K562 (cell line): ENCODE data around the gene PAQR4. TPM values are rescaled to one million over a fixed set of nuclear protein-coding genes. Genes with fewer than 3 reads are reported as not detected.

Experiments used
- ATF4 ChIP-seq: fragments of 450-650 bp; formaldehyde crosslinking; IDR thresholded peaks from 2 replicates; pipeline ENCODE4 v1.4.0; 2022; ENCODE audit warnings: mild to moderate bottlenecking, moderate library complexity
- CHCHD3 ChIP-seq: fragments of 250-450 bp; sonication (Bioruptor Pico); IDR thresholded peaks from 2 replicates; pipeline ENCODE4 v2.1.2; 2022; ENCODE audit warnings: mild to moderate bottlenecking
- HSF4 ChIP-seq: fragments of 250-450 bp; sonication (Bioruptor Pico); IDR thresholded peaks from 2 replicates; pipeline ENCODE4 v2.1.2; 2022; ENCODE audit warnings: mild to moderate bottlenecking, moderate library complexity, borderline replicate concordance
- ILF3 ChIP-seq: fragments of 450-650 bp; IDR thresholded peaks from 2 replicates; pipeline ENCODE4 v1.6.1; 2018; ENCODE audit warnings: antibody characterized with exemption, mild to moderate bottlenecking, moderate library complexity, borderline replicate concordance
- JUND ChIP-seq, 2 experiments: IDR thresholded peaks; 2 replicates in 1 of 2; 3 replicates in 1 of 2; pipeline ENCODE4 v1.6.1; 2011; ENCODE audit warnings: borderline replicate concordance in 2 of 2, low read depth in 2 of 2, low read length in 2 of 2, improper control_type of control experiment in 1 of 2, missing biosample characterization in 1 of 2, missing genetic modification characterization in 1 of 2, missing genetic modification reagents in 1 of 2
- MTA2 ChIP-seq: fragments of 450-650 bp; IDR thresholded peaks from 2 replicates; pipeline ENCODE4 v1.6.1; 2016; ENCODE audit warnings: low read depth
- POLR2AphosphoS2 ChIP-seq: IDR thresholded peaks from 2 replicates; pipeline ENCODE4 v1.6.1; 2012; ENCODE audit warnings: low read length, improper control_type of control experiment
- SAFB ChIP-seq: fragments of 200-400 bp; formaldehyde crosslinking; IDR thresholded peaks from 2 replicates; pipeline ENCODE4 v1.6.1; 2017; ENCODE audit warnings: low read depth, low read length, borderline replicate concordance
- SRSF1 ChIP-seq: fragments of 200-400 bp; formaldehyde crosslinking; IDR thresholded peaks from 2 replicates; pipeline ENCODE4 v1.6.1; 2017; ENCODE audit warnings: mild to moderate bottlenecking, low read depth, low read length, moderate library complexity
- U2AF1 ChIP-seq: fragments of 200-400 bp; formaldehyde crosslinking; optimal IDR thresholded peaks from 2 replicates; pipeline ENCODE3; 2017; ENCODE audit warnings: mild to moderate bottlenecking, low read depth, low read length, moderate library complexity
- XRCC5 ChIP-seq: fragments of 200-400 bp; formaldehyde crosslinking; IDR thresholded peaks from 2 replicates; pipeline ENCODE4 v1.6.1; 2017; ENCODE audit warnings: low read depth, mild to moderate bottlenecking, low read length
- ZMIZ1 ChIP-seq, 2 experiments: fragments of 150-350 bp in 1 of 2; IDR thresholded peaks; 2 replicates each; pipeline ENCODE4 v1.6.1; 2012 to 2016; ENCODE audit warnings: low read depth in 2 of 2, low read length in 2 of 2, mild to moderate bottlenecking in 1 of 2, moderate library complexity in 1 of 2
- ZNF551 ChIP-seq: fragments of 250-450 bp; sonication (Bioruptor Pico); IDR thresholded peaks from 2 replicates; pipeline ENCODE4 v1.5.0; 2021; ENCODE audit warnings: mild to moderate bottlenecking, moderate library complexity
- ZNF699 ChIP-seq: fragments of 250-450 bp; sonication (Bioruptor Pico); IDR thresholded peaks from 2 replicates; pipeline ENCODE4 v1.8.0; 2021; ENCODE audit warnings: mild to moderate bottlenecking, moderate library complexity; ENCODE audit not compliant: insufficient replicate concordance
- polyA plus RNA-seq, 8 experiments: library from polyadenylated mRNA; depleted of rRNA in 4 of 8; stranded (reverse) in 5 of 8; unstranded in 3 of 8; fragments of >200 nt; fragmentation: Nextera tagmentation in 2 of 8; fragmentation: Illumina TruSeq in 1 of 8; extraction: Ambion mirVana in 2 of 8; extraction: Trizol in 1 of 8; gene quantifications; 2 replicates each; pipeline versions ENCODE4 v1.2.1 to v1.2.3, GENCODE V29; 2011 to 2014; ENCODE audit warnings: inconsistent platforms in 1 of 8, missing spikeins in 1 of 8
- total RNA-seq, 7 experiments: library from RNA; depleted of rRNA in 6 of 7; stranded (reverse); fragments of >200 nt in 6 of 7; fragmentation: Illumina TruSeq in 2 of 7; extraction: Trizol in 2 of 7; gene quantifications; 2 replicates each; pipeline versions ENCODE4 v1.2.1 to v1.2.3, GENCODE V29; 2011 to 2021; ENCODE audit warnings: low replicate concordance in 1 of 7
- TF ChIP-seq, protein P1 (sequence below): sonication (generic); formaldehyde crosslinking; IDR thresholded peaks from 2 replicates; pipeline ENCODE4 v1.8.1; 2023; ENCODE audit warnings: missing genetic modification reagents, mild to moderate bottlenecking, borderline replicate concordance

The PAQR4 gene
- total and polyA plus RNA-seq, 9 of the 15 experiments (the other 6 are each of a cell fraction or from before 2014, with no cell fraction given): 0.62 to 40.4 (median 19.5) TPM

GRCh38 chr16:2969545-2970521 lies 685 bp downstream of the PAQR4 start (continued):
- TF ChIP-seq SRSF1 (no peak), POLR2AphosphoS2 (peak; percentile 84; the same call in 1 of the 2 replicates), XRCC5 (peak; percentile 81; the same call in 1 of the 2 replicates), ATF4 (CRISPR knock-in tag) (0 out of 2 replicates have a peak, but pooled peaks have one; percentile 19), ZNF551 (CRISPR knock-in tag) (no peak), MTA2 (no peak), ILF3 (peak; percentile 70; the same call in 1 of the 2 replicates), ZMIZ1 (IDR thresholded peaks at IDR 0.05; ENCODE audit: low read depth in 2 of 2, low read length in 2 of 2) (0 out of 4 replicates have a peak, but pooled peaks of 1 of the 2 experiments have one; percentile 28), U2AF1 (peak; percentile 52), ZNF699 (CRISPR knock-in tag) (no peak), SAFB (0 out of 2 replicates have a peak, but pooled peaks have one; percentile 24), JUND (IDR thresholded peaks at IDR 0.05; ENCODE audit: borderline replicate concordance, low read depth, low read length) (0 out of 2 replicates have a peak, but pooled peaks have one; percentile 29), JUND (tag; IDR thresholded peaks at IDR 0.05; ENCODE audit: borderline replicate concordance, low read depth, low read length) (no peak; the same call in 2 of the 3 replicates), CHCHD3 (CRISPR knock-in tag) (no peak), HSF4 (CRISPR knock-in tag) (no peak)
- TF ChIP-seq, protein P1, sequence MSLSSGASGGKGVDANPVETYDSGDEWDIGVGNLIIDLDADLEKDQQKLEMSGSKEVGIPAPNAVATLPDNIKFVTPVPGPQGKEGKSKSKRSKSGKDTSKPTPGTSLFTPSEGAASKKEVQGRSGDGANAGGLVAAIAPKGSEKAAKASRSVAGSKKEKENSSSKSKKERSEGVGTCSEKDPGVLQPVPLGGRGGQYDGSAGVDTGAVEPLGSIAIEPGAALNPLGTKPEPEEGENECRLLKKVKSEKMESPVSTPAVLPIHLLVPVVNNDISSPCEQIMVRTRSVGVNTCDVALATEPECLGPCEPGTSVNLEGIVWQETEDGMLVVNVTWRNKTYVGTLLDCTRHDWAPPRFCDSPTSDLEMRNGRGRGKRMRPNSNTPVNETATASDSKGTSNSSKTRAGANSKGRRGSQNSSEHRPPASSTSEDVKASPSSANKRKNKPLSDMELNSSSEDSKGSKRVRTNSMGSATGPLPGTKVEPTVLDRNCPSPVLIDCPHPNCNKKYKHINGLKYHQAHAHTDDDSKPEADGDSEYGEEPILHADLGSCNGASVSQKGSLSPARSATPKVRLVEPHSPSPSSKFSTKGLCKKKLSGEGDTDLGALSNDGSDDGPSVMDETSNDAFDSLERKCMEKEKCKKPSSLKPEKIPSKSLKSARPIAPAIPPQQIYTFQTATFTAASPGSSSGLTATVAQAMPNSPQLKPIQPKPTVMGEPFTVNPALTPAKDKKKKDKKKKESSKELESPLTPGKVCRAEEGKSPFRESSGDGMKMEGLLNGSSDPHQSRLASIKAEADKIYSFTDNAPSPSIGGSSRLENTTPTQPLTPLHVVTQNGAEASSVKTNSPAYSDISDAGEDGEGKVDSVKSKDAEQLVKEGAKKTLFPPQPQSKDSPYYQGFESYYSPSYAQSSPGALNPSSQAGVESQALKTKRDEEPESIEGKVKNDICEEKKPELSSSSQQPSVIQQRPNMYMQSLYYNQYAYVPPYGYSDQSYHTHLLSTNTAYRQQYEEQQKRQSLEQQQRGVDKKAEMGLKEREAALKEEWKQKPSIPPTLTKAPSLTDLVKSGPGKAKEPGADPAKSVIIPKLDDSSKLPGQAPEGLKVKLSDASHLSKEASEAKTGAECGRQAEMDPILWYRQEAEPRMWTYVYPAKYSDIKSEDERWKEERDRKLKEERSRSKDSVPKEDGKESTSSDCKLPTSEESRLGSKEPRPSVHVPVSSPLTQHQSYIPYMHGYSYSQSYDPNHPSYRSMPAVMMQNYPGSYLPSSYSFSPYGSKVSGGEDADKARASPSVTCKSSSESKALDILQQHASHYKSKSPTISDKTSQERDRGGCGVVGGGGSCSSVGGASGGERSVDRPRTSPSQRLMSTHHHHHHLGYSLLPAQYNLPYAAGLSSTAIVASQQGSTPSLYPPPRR: no peak
